ENCODE measurements around the gene SLC25A3.

The SLC25A3 gene

GRCh38 chr12:98653866-98654493 lies 60.5 kb downstream of the SLC25A3 start:
- no peak for DNase-seq (ENCODE audit: low read depth in 2 of 3, low spot score in 1 of 3)

All from stimulated activated CD4-positive, alpha-beta T cell treated with anti-CD3 and anti-CD28 coated beads, Interleukin-12 subunit alpha, Interleukin-12 subunit beta, amount 100 ng/mL, for 48 hours (primary cell).